OCI-LY7 (cell line): ENCODE results near the gene PSME3IP1. TPM values are rescaled to one million over a fixed set of nuclear protein-coding genes. Genes with fewer than 3 reads are reported as not detected.

ENCODE experiments used
- BruUV-seq: library from RNA; stranded (reverse); fragments of 400-500 nt; replicated peaks from 2 replicates; lab custom pipeline; 2021; lab: Mats Ljungman, UMichigan
- CTCF ChIA-PET: fragments of 300-600 bp; sonication (Branson Sonifier 250); formaldehyde crosslinking; loops from one replicate; lab custom pipeline; 2022; ENCODE audit warnings: antibody characterized with exemption; ENCODE audit not compliant: unreplicated experiment; lab: Charles Lee
- POLR2A ChIA-PET: fragments of 300-600 bp; sonication (Branson Sonifier 250); formaldehyde crosslinking; loops from one replicate; lab custom pipeline; 2022; ENCODE audit warnings: antibody characterized with exemption; lab: Charles Lee
- DNase-seq: peaks from one replicate; pipeline ENCODE4 v3.0.0-alpha.2; 2015; ENCODE audit warnings: low spot score
- H2AFZ ChIP-seq: fragments of 200-600 bp; sonication (generic), shearing (Covaris generic); 2 replicates; pipeline ENCODE4 v1.6.1; 2014; ENCODE audit warnings: mild to moderate bottlenecking, antibody characterized with exemption, low read length, moderate library complexity
- H3K27ac ChIP-seq: fragments of 200-600 bp; sonication (generic); 2 replicates; pipeline ENCODE4 v1.5.1; 2014; ENCODE audit warnings: mixed run types, low read depth, mild to moderate bottlenecking, moderate library complexity, low read length, inconsistent platforms; ENCODE audit not compliant: poor library complexity, severe bottlenecking
- H3K36me3 ChIP-seq: fragments of 200-600 bp; sonication (generic); 2 replicates; pipeline ENCODE4 v1.6.1; 2014; ENCODE audit warnings: mild to moderate bottlenecking, antibody characterized with exemption, low read length, moderate library complexity, mixed read lengths; ENCODE audit not compliant: insufficient read depth
- H3K4me1 ChIP-seq: fragments of 200-600 bp; sonication (generic); 2 replicates; pipeline ENCODE4 v1.5.1; 2014; ENCODE audit warnings: mild to moderate bottlenecking, low read length; ENCODE audit not compliant: insufficient read depth, poor library complexity, severe bottlenecking
- H3K4me2 ChIP-seq: fragments of 200-600 bp; sonication (generic); 2 replicates; pipeline ENCODE4 v1.6.1; 2014; ENCODE audit warnings: mild to moderate bottlenecking, low read length
- H3K4me3 ChIP-seq: fragments of 200-600 bp; sonication (generic); 2 replicates; pipeline ENCODE4 v1.5.1; 2014; ENCODE audit warnings: mild to moderate bottlenecking, low read depth, low read length; ENCODE audit not compliant: poor library complexity, severe bottlenecking
- H3K79me2 ChIP-seq: fragments of 200-600 bp; sonication (generic); 2 replicates; pipeline ENCODE4 v1.6.1; 2016; ENCODE audit warnings: low read depth, mild to moderate bottlenecking, low read length, moderate library complexity, mixed read lengths; ENCODE audit not compliant: insufficient read depth
- H3K9me2 ChIP-seq: fragments of 200-600 bp; sonication (generic); 2 replicates; pipeline ENCODE4 v1.6.1; 2016; ENCODE audit warnings: mild to moderate bottlenecking, low read length, mixed read lengths; ENCODE audit not compliant: insufficient read depth
- H3K9me3 ChIP-seq: fragments of 200-600 bp; sonication (generic); 2 replicates; pipeline ENCODE4 v1.6.1; 2014; ENCODE audit warnings: mild to moderate bottlenecking, mixed run types, low read length, mixed read lengths
- H4K20me1 ChIP-seq: fragments of 200-600 bp; sonication (generic); 2 replicates; pipeline ENCODE4 v1.6.1; 2014; ENCODE audit warnings: mild to moderate bottlenecking, antibody characterized with exemption, low read length, moderate library complexity, mixed read lengths; ENCODE audit not compliant: insufficient read depth
- EZH2phosphoT487 ChIP-seq: fragments of 200-600 bp; sonication (generic); IDR thresholded peaks from 2 replicates; pipeline ENCODE4 v1.6.1; 2018; ENCODE audit warnings: low read depth, borderline replicate concordance, mild to moderate bottlenecking, mixed run types, antibody characterized with exemption, low read length, moderate library complexity, mixed read lengths
- intact Hi-C: fragments of 100-400 bp; cut with micrococcal nuclease; formaldehyde crosslinking; loops from one replicate; pipeline ENCODE4 v1.10.0; 2022; ENCODE audit not compliant: unreplicated experiment
- total RNA-seq, 2 experiments: library from RNA; depleted of rRNA in 1 of 2; stranded (reverse); fragments of >200 nt in 1 of 2; shearing (Covaris generic) in 1 of 2; gene quantifications; 2 replicates each; pipeline ENCODE4 v1.2.3, GENCODE V29; 2014 to 2022
- TF ChIP-seq, protein P1 (sequence below): fragments of 200-600 bp; sonication (generic); conservative IDR thresholded peaks from 2 replicates; pipeline ENCODE4 v1.5.1; 2014; ENCODE audit warnings: mild to moderate bottlenecking, antibody characterized with exemption, low read length, moderate library complexity, mixed read lengths

Gene PSME3IP1
- total RNA-seq, 2 experiments from 2014 or later: 89.5 to 152 TPM

- ChIA-PET POLR2A (interaction anchor here (0.6 kb wide), 1 partner anchor 46 kb away, joined by 5 read pairs; no protein-coding TSS in a partner anchor), CTCF (interaction anchor here (0.6 kb wide), 1 partner anchor 21 kb away, joined by 3 read pairs; no protein-coding TSS in a partner anchor)
- no peaks in the 10 kb centered on the region for H3K9me2 ChIP-seq
- intact Hi-C loops: no loop called here
- no peaks in the 10 kb centered on the region for H4K20me1 ChIP-seq
- H3K9me3 ChIP-seq: no peaks in the 10 kb centered on the region
- peaks cover 8% of the 10 kb centered on the region for H3K36me3 ChIP-seq
- DNase-seq: no peak
- BruUV-seq: no TSS peak
- no peak overlapping the region for H3K4me3 ChIP-seq
- peaks cover 26% of the 10 kb centered on the region for H3K4me1 ChIP-seq
- H3K27ac ChIP-seq: no peak overlapping the region
- H3K4me2 ChIP-seq: no peak overlapping the region
- no peak overlapping the region for H2AFZ ChIP-seq
- H3K79me2 ChIP-seq: no peaks in the 10 kb centered on the region
- no peak for TF ChIP-seq EZH2phosphoT487
- TF ChIP-seq, protein P1, sequence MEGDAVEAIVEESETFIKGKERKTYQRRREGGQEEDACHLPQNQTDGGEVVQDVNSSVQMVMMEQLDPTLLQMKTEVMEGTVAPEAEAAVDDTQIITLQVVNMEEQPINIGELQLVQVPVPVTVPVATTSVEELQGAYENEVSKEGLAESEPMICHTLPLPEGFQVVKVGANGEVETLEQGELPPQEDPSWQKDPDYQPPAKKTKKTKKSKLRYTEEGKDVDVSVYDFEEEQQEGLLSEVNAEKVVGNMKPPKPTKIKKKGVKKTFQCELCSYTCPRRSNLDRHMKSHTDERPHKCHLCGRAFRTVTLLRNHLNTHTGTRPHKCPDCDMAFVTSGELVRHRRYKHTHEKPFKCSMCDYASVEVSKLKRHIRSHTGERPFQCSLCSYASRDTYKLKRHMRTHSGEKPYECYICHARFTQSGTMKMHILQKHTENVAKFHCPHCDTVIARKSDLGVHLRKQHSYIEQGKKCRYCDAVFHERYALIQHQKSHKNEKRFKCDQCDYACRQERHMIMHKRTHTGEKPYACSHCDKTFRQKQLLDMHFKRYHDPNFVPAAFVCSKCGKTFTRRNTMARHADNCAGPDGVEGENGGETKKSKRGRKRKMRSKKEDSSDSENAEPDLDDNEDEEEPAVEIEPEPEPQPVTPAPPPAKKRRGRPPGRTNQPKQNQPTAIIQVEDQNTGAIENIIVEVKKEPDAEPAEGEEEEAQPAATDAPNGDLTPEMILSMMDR: no peak
Measured at GRCh38 chr16:57113664-57114063, 72.2 kb downstream of the PSME3IP1 start.

- H3K9me2 ChIP-seq: no peaks in the 10 kb centered on the region
- no peak overlapping the region for H2AFZ ChIP-seq
- intact Hi-C loops: no loop called here
- H3K4me2 ChIP-seq: no peak overlapping the region
- H3K79me2 ChIP-seq: no peaks in the 10 kb centered on the region
- TF ChIP-seq EZH2phosphoT487: no peak
- TF ChIP-seq, protein P1: no peak
- CTCF ChIA-PET: no interaction called here
- no peak overlapping the region for H3K4me3 ChIP-seq
- POLR2A ChIA-PET: interaction anchor here (0.6 kb wide), 2 partner anchors 43 to 45 kb away, joined by 3 to 5 read pairs; no protein-coding TSS in a partner anchor
- no TSS peak for BruUV-seq
- DNase-seq: no peak
- peaks cover 26% of the 10 kb centered on the region for H3K4me1 ChIP-seq
- H4K20me1 ChIP-seq: no peaks in the 10 kb centered on the region
- H3K27ac ChIP-seq: no peak overlapping the region
- H3K9me3 ChIP-seq: no peaks in the 10 kb centered on the region
- H3K36me3 ChIP-seq: peaks cover 8% of the 10 kb centered on the region
Measured at GRCh38 chr16:57113042-57113453, 72.8 kb downstream of the PSME3IP1 start.

- DNase-seq: no peak
- Histone ChIP-seq H3K36me3 (peaks cover 8% of the 10 kb centered on the region), H3K4me3 (no peak overlapping the region), H3K4me1 (peaks cover 26% of the 10 kb centered on the region), H3K79me2 (no peaks in the 10 kb centered on the region), H3K4me2 (no peak overlapping the region), H2AFZ (no peak overlapping the region), H3K9me3 (no peaks in the 10 kb centered on the region), H3K9me2 (no peaks in the 10 kb centered on the region), H4K20me1 (no peaks in the 10 kb centered on the region), H3K27ac (no peak overlapping the region)
- intact Hi-C loops: no loop called here
- no TSS peak for BruUV-seq
- no peak for TF ChIP-seq EZH2phosphoT487
- TF ChIP-seq, protein P1: no peak
- ChIA-PET CTCF (no interaction called here), POLR2A (interaction anchor here (0.6 kb wide), 1 partner anchor 44 kb away, joined by 3 read pairs; no protein-coding TSS in a partner anchor)
Measured at GRCh38 chr16:57112403-57113041, 73.3 kb downstream of the PSME3IP1 start.
